ENCODE results near the gene SCN8A.
"Not testable (repeated sequence)": the region's sequence is repeated elsewhere in the genome, so short reads cannot be mapped to it uniquely, and the experiment has no call there.

The SCN8A gene

DNA sequence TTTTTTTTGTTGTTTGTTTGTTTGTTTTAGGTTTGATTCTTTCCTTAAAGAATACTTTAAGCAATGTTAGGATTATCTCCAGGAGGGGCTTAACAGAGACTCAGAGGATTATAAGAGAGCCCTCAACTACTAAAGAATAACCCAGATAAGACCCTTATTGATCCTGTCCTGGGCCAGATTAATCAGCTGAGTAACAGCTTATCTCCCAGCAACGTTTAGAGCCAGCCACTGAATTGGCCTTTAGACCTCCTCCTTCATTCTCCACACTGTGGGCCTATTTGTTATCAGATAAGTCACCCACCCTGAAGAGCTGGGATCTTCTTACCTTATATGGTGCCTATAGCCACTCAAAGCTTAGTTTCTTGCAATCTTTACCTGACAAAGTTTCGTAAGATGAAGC, 186.4 kb downstream of the SCN8A start:
- ATAC-seq, result no peak
- Mint-ChIP-seq H3K4me3 (no peak overlapping the region), H3K36me3 (no peaks in the 10 kb centered on the region)

DNA sequence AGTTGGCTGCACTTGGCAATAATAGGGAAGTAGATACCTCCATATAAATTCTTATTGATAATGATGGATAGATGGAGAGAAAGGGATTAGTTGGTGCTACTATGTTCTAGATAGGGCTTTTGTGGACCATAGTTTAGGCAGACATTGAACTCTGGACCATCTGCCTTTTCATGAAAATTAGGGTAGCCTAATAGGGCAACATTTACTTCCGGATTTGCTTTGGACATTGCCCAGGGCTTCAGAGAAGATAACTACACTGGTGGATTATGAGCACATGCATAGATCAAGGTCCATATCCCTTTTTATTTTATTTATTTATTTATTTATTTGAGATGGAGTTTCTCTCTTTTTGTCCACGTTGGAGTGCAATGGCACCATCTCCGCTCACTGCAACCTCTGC, 186.9 kb downstream of the SCN8A start:
- DNase-seq (ENCODE audit: low spot score in 2 of 2) (no peak), ATAC-seq (no peak)
- Mint-ChIP-seq H3K4me1 (no peaks in the 10 kb centered on the region), H3K36me3 (no peaks in the 10 kb centered on the region), H3K9me3 (no peaks in the 10 kb centered on the region), H3K4me3 (no peak overlapping the region), H3K27ac (no peak overlapping the region)

More for the DNA sequence above, 186.4 kb downstream of the SCN8A start:
- H3K9me3 Mint-ChIP-seq, result no peaks in the 10 kb centered on the region
- no peak overlapping the region for H3K27ac Mint-ChIP-seq
- no peak for DNase-seq (ENCODE audit: low spot score in 2 of 2)
- H3K4me1 Mint-ChIP-seq, result no peaks in the 10 kb centered on the region

DNA sequence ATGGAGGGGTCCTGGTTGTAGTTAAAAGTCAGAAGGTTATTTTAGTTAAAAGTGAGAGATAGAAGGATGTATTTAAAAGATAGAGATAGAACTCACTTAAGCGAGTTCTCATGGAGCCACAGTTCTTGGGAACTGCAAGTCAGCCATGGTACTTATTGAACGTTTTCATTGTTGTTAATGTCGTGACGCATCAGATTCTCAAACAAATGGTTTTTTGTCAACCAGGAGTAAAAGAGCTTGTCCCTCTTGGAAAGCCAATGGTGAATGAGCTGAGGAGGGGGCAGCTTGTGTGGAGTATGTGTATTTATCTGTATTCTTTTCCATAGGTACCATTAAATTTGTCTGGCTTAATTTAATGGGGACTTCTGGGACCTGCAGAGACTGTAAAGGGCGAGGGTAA, 188.8 kb downstream of the SCN8A start:
- ATAC-seq (no peak), DNase-seq (ENCODE audit: low spot score in 2 of 2) (no peak)
- no peaks in the 10 kb centered on the region for H3K4me1 Mint-ChIP-seq
- H3K36me3 Mint-ChIP-seq, result no peaks in the 10 kb centered on the region
- H3K9me3 Mint-ChIP-seq, result no peaks in the 10 kb centered on the region
- H3K4me3 Mint-ChIP-seq, result no peak overlapping the region
- no peak overlapping the region for H3K27ac Mint-ChIP-seq

DNA sequence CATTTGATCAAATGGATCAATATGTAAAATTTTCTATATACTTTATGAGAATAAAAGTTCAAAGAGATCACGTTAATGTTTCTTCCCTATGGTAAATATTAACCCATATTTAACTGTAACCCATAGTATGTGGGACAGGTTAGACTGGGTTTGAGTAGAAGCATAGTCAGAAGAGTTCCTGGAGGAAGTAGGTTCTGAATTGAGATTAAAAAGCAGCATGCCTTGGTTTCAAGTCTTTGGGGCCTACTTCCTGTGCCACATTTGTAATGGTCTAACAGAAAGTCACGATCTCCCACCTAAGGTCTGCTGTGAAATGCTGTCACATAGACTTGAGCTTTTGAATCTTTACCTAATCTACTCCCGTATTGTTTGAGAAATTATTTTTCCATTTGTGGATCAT, 193.7 kb downstream of the SCN8A start:
- H3K4me1 Mint-ChIP-seq, result no peaks in the 10 kb centered on the region
- no peak overlapping the region for H3K4me3 Mint-ChIP-seq
- ATAC-seq (no peak), DNase-seq (ENCODE audit: low spot score in 2 of 2) (no peak)
- no peak overlapping the region for H3K27ac Mint-ChIP-seq
- H3K36me3 Mint-ChIP-seq, result no peaks in the 10 kb centered on the region
- H3K9me3 Mint-ChIP-seq, result no peaks in the 10 kb centered on the region

DNA sequence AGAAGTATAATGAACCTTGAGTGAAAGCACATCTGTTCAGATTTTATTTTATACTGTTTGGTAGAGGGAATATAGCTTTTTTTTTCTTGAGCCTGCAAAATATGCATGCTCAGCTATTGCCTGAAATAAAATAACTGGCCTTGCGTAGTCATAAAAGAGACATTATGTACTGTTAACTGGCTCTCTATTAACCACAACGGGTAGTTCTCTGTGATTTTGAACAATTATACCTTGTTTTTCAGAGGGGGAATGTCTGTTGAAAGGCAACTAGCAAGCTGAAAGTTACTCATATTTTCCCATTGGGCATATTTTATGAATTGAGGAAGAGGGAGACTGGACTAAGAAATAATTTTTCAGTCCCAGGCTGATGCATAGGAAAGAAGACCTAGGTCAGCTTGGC, 194.9 kb downstream of the SCN8A start:
- Mint-ChIP-seq H3K36me3 (no peaks in the 10 kb centered on the region), H3K9me3 (no peaks in the 10 kb centered on the region), H3K4me3 (no peak overlapping the region), H3K27ac (no peak overlapping the region), H3K4me1 (no peaks in the 10 kb centered on the region)
- ATAC-seq (no peak), DNase-seq (ENCODE audit: low spot score in 2 of 2) (no peak)

DNA sequence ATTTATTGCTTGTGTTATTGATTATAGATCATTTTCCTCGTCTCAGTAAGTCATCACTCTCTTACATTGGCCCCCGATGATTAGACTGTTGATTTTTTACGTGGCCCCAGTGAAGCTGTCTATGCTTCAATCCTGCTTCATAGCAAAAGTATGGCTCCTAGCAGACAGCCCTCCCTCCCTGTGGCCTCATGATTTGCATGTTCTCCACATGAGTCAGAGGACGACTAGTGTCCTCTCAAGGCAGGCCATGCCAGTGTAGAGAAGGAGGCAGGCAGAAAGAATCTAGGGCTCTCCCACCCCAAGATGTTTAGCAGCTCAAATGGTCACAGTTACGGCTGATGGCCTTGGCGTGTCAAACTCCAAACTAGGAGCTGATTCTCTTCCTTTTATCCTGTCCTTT, 197.8 kb downstream of the SCN8A start:
- no peak for DNase-seq (ENCODE audit: low spot score in 2 of 2)
- Mint-ChIP-seq H3K4me1 (no peaks in the 10 kb centered on the region), H3K4me3 (no peak overlapping the region), H3K9me3 (no peaks in the 10 kb centered on the region), H3K27ac (no peak overlapping the region), H3K36me3 (no peaks in the 10 kb centered on the region)
- ATAC-seq, result peak; percentile 49

DNA sequence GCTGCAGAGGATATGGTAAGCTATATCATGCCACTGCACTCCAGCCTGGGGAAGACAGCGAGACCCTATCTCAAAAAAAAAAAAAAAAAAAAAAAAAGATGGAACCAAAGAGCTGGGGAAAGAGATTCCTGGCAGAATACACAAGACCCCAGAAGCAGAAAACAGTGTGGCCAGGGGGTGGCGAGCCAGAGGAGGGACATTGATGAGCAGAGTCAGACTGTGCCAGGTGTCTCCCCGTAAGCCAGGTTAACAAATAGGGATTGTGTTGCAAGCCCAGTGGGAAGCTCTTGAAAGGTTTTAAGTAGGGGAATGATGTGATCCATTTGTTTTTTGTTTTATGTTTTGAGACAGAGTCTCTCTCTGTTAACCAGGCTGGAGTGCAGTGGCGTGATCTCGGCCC, 201.4 kb downstream of the SCN8A start:
- no peaks in the 10 kb centered on the region for H3K36me3 Mint-ChIP-seq
- no peaks in the 10 kb centered on the region for H3K4me1 Mint-ChIP-seq
- no peak for ATAC-seq
- DNase-seq (ENCODE audit: low spot score in 2 of 2), result no peak
- H3K4me3 Mint-ChIP-seq, result no peak overlapping the region
- H3K9me3 Mint-ChIP-seq, result no peaks in the 10 kb centered on the region
- H3K27ac Mint-ChIP-seq, result no peak overlapping the region

DNA sequence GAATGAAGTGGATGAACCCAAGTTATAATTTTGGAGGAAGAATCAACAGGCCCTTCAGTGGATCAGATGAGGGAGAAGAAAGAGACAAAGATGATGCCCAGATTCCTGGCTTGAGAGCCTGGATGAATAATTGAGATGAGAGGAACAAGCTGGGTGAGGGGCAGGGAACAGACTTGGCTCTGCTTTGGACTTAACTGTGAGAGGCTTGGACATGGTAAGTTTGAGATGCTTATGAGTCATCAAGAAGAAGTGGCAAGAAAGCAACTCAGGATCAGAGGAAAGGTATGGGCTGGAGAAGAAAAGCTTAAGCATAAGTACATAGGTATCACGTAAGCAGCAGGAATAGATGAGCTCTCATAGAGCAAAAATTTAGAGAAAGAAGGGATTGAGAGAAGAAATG, 202.2 kb downstream of the SCN8A start:
- Mint-ChIP-seq H3K4me1 (no peaks in the 10 kb centered on the region), H3K4me3 (no peak overlapping the region), H3K27ac (no peak overlapping the region), H3K9me3 (no peaks in the 10 kb centered on the region), H3K36me3 (no peaks in the 10 kb centered on the region)
- no peak for ATAC-seq
- no peak for DNase-seq (ENCODE audit: low spot score in 2 of 2)

DNA sequence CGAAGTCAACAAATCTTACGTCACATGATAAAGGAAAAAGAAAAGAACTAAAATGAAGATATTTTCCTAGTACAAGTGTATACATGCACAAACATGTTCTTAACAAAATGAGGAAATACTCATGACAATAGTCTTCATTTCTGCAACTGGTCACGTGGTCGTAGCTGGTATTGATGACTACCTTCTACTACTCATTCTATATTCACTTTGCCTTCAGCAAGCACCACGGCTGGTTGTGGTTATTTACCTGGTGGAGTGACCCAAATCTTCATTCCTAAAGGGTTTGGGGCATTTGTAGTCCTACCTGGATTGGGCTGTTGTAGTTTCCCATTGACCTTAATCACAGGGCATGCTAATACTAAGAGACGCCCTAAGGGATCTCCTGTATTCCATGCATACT, 206.3 kb downstream of the SCN8A start:
- no peak overlapping the region for H3K4me3 Mint-ChIP-seq
- DNase-seq (ENCODE audit: low spot score in 2 of 2) (no peak), ATAC-seq (no peak)
- no peaks in the 10 kb centered on the region for H3K36me3 Mint-ChIP-seq
- H3K9me3 Mint-ChIP-seq, result no peaks in the 10 kb centered on the region
- no peaks in the 10 kb centered on the region for H3K4me1 Mint-ChIP-seq
- no peak overlapping the region for H3K27ac Mint-ChIP-seq

DNA sequence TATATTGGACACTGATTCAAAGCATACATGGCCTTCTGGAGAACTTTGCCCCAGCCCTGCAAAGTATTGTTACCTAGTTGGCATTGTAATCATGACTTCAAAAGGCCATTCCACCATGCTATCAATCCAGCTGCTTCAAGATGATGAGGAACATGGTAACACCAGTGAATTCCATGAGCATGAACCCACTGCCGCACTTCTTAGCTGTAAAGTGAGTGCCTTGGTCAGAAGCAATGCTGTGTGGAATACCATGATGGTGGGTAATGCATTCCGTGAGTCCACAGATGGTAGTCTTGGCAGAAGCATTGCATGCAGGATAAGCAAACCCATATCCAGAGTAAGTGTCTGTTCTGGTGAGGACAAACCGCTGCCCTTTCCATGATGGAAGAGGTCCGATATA, 207.0 kb downstream of the SCN8A start:
- H3K27ac Mint-ChIP-seq; H3K9me3 Mint-ChIP-seq; H3K36me3 Mint-ChIP-seq; ATAC-seq; H3K4me1 Mint-ChIP-seq; DNase-seq (ENCODE audit: low spot score in 2 of 2); H3K4me3 Mint-ChIP-seq: not testable (repeated sequence)

DNA sequence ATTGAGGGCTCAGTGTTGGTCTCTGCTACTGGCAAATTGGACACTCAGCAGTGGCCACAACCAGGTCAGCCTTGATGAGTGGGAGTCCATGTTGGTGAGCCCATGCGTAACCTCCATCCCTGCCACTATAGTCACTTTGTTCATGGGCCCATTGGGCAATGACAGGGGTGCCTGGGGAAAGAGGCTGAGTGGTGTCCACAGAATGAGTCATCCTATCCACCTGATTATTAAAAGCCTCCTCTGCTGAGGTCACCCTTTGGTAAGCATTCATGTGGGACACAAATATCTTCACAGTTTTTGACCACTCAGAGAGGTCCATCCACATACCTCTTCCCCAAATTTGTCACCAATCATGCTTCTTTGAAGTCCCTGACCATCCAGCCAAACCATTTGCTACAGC, 207.5 kb downstream of the SCN8A start:
- Mint-ChIP-seq H3K27ac (no peak overlapping the region), H3K4me1 (no peaks in the 10 kb centered on the region), H3K36me3 (no peaks in the 10 kb centered on the region), H3K9me3 (no peaks in the 10 kb centered on the region), H3K4me3 (no peak overlapping the region)
- ATAC-seq (no peak), DNase-seq (ENCODE audit: low spot score in 2 of 2) (no peak)

DNA sequence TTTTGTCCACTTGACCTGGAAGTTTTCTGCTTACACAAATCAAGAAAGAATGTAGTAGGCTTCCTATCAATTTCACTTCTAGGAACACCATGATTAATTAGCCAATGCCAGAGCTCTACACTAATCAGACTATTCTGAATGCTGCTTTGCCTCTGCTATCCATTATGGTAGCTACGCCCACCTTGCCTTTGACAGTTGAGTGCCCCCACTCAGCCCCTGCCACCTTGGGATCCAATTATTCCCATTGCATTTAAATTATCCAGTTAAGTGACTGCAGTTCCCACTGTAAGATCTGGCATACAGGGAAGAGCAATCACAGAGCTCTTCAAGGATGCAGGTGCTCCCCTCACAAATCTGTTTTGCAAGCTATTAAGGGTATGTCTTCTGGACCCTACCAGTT, 210.0 kb downstream of the SCN8A start:
- no peaks in the 10 kb centered on the region for H3K36me3 Mint-ChIP-seq

DNA sequence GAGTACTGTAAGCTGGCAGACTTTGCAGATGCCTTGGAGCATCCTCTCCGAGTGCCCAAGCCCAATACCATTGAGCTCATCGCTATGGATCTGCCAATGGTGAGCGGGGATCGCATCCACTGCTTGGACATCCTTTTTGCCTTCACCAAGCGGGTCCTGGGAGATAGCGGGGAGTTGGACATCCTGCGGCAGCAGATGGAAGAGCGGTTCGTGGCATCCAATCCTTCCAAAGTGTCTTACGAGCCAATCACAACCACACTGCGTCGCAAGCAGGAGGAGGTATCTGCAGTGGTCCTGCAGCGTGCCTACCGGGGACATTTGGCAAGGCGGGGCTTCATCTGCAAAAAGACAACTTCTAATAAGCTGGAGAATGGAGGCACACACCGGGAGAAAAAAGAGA, 215.9 kb downstream of the SCN8A start:
- Mint-ChIP-seq H3K9me3 (no peaks in the 10 kb centered on the region), H3K27ac (no peak overlapping the region), H3K4me3 (no peak overlapping the region), H3K4me1 (no peaks in the 10 kb centered on the region), H3K36me3 (no peaks in the 10 kb centered on the region)
- ATAC-seq (no peak), DNase-seq (ENCODE audit: low spot score in 2 of 2) (no peak)

More for the DNA sequence above, 210.0 kb downstream of the SCN8A start:
- Mint-ChIP-seq H3K9me3 (no peaks in the 10 kb centered on the region), H3K4me3 (no peak overlapping the region), H3K27ac (no peak overlapping the region), H3K4me1 (no peaks in the 10 kb centered on the region)
- no peak for DNase-seq (ENCODE audit: low spot score in 2 of 2)
- no peak for ATAC-seq

DNA sequence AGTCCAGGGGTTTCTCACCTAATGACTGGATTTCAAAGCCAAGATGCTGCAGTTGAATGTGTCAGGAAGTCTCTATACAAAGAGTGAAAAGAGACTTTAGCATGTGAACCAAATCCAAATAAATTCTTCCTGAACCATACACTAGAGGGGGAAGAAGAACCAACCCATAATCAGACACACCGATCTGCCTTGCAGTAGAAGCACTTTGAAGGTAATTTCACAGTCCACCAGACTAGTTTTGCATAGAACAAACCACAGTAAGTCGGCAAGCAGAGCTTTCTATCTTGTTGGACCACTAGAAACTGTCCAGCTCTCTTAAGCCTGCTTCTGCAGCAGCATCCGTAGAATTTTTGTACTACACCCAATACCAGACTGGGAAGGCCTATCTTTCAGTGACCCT, 218.2 kb downstream of the SCN8A start:
- H3K27ac Mint-ChIP-seq, result no peak overlapping the region

DNA sequence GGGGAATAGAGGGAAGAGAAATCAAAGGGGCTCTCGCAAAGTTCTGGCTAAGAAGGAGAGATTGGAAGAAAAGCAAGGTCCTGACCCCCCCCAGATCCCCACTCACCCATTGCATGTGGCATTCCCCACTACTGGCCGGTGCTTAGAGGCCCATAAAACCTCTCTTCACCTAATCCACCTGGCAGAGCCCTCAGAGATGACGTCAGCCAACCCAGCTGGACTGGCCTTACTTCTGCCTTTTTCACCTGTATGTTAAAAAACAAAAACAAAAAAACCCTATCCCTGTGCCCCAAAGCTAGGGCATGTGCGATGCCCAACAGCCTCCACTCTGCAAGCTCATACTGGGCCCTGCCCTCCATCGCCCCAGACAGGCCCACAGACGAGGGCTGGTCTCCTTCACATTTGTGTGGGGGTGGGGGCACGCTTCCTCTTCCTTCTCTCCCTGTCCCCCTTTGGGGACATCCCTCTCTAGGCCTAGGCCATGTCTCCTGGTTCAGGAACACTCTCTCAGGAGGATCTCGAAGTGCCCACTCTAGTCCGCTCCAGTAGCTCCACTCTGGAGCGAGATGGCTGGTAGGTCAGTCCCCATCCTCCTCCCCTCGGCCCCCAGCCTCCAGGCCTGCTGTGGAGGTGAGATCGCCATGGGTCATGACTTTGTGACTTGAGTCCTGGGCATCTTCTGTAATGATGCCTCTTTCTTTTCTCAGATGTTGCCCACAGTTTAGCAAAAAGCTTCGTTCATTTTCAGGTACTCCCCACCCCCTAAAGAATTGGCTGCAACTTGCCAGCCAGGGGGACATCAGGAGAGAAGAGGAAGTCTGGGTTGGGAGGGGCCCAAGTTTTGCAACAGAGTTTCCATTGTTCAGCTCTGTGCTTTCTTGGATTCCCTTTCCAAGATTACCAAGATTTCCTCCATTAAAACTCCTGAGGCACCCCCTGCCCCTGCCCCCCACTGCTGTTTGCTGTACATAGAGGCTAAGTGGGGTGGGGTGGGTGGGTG, 220.5 kb downstream of the SCN8A start:
- no peaks in the 10 kb centered on the region for H3K9me3 Mint-ChIP-seq

More for the DNA sequence above, 218.2 kb downstream of the SCN8A start:
- no peak for DNase-seq (ENCODE audit: low spot score in 2 of 2)
- Mint-ChIP-seq H3K4me1 (no peaks in the 10 kb centered on the region), H3K9me3 (no peaks in the 10 kb centered on the region), H3K36me3 (no peaks in the 10 kb centered on the region), H3K4me3 (no peak overlapping the region)
- ATAC-seq, result no peak

DNA sequence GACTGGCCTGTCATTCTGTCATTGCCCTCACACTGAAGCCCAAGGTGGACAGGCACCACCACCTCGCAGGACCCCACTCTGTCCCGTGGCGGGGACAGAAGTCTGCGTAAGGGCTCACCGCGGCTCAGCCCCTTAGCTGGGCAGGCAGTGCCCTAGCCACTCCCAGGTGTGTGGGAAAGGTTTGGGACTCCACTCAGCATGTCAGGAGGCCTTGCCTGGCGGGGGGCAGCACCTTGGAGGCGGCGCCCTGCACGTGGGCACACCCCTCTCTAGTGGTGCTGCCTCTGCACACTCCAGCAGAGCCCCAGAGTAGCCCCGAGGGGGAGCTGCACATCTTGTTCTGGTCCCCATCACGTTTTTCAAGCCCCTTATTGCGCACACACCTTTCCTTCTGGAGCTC, 221.8 kb downstream of the SCN8A start:
- Mint-ChIP-seq H3K4me1 (peaks cover 9% of the 10 kb centered on the region), H3K36me3 (no peaks in the 10 kb centered on the region), H3K4me3 (peak overlapping the region; percentile 49), H3K9me3 (no peaks in the 10 kb centered on the region), H3K27ac (no peak overlapping the region)
- no peak for DNase-seq (ENCODE audit: low spot score in 2 of 2)
- no peak for ATAC-seq

More for the DNA sequence above, 220.5 kb downstream of the SCN8A start:
- DNase-seq (ENCODE audit: low spot score in 2 of 2) (no peak), ATAC-seq (no peak)
- Mint-ChIP-seq H3K27ac (peak overlapping the region; percentile 66), H3K4me1 (peaks cover 9% of the 10 kb centered on the region), H3K36me3 (no peaks in the 10 kb centered on the region), H3K4me3 (no peak overlapping the region)

All from stimulated activated effector memory CD8-positive, alpha-beta T cell treated with anti-CD3 and anti-CD28 coated beads, Interleukin-12 subunit alpha, Interleukin-12 subunit beta, amount 100 ng/mL, for 72 hours (primary cell).